Measurements from ENCODE around the gene INTS7. TPM values are rescaled to one million over a fixed set of nuclear protein-coding genes. Genes with fewer than 3 reads are reported as not detected.

Gene INTS7
- total RNA-seq, 1 donor from 2014 or later, result 8.9 TPM

- no peaks in the 10 kb centered on the region for H3K36me3 Mint-ChIP-seq (ENCODE audit: low read depth, unreplicated experiment)
- H3K9me3 Mint-ChIP-seq (ENCODE audit: unreplicated experiment), result no peaks in the 10 kb centered on the region
- no peak for TF ChIP-seq CTCF (IDR thresholded peaks at IDR 0.05; ENCODE audit: unreplicated experiment)
Measured at GRCh38 chr1:211928290-211928801, 107.0 kb downstream of the INTS7 start.

GRCh38 chr1:211925016-211925415 is 110.3 kb downstream of the INTS7 start:
- DNase-seq (ENCODE audit: low spot score), result no peak
- no peak for TF ChIP-seq CTCF (IDR thresholded peaks at IDR 0.05; ENCODE audit: unreplicated experiment)
- Mint-ChIP-seq H3K4me1 (ENCODE audit: unreplicated experiment) (peaks cover 3% of the 10 kb centered on the region), H3K27me3 (ENCODE audit: unreplicated experiment) (peaks cover 1% of the 10 kb centered on the region), H3K36me3 (ENCODE audit: low read depth, unreplicated experiment) (peaks cover 3% of the 10 kb centered on the region), H3K9me3 (ENCODE audit: unreplicated experiment) (no peaks in the 10 kb centered on the region), H3K4me3 (ENCODE audit: unreplicated experiment) (no peak overlapping the region), H3K27ac (ENCODE audit: unreplicated experiment) (no peak overlapping the region)

More at GRCh38 chr1:211928290-211928801, 107.0 kb downstream of the INTS7 start:
- Mint-ChIP-seq H3K4me3 (ENCODE audit: unreplicated experiment) (no peak overlapping the region), H3K27ac (ENCODE audit: unreplicated experiment) (no peak overlapping the region), H3K27me3 (ENCODE audit: unreplicated experiment) (peaks cover 1% of the 10 kb centered on the region), H3K4me1 (ENCODE audit: unreplicated experiment) (peaks cover 10% of the 10 kb centered on the region)
- no peak for DNase-seq (ENCODE audit: low spot score)

GRCh38 chr1:211924256-211924655 is 111.1 kb downstream of the INTS7 start:
- DNase-seq (ENCODE audit: low spot score), result no peak
- Mint-ChIP-seq H3K27ac (ENCODE audit: unreplicated experiment) (no peak overlapping the region), H3K27me3 (ENCODE audit: unreplicated experiment) (peaks cover 1% of the 10 kb centered on the region), H3K4me1 (ENCODE audit: unreplicated experiment) (peaks cover 4% of the 10 kb centered on the region), H3K36me3 (ENCODE audit: low read depth, unreplicated experiment) (peaks cover 4% of the 10 kb centered on the region), H3K9me3 (ENCODE audit: unreplicated experiment) (no peaks in the 10 kb centered on the region), H3K4me3 (ENCODE audit: unreplicated experiment) (no peak overlapping the region)
- TF ChIP-seq CTCF (IDR thresholded peaks at IDR 0.05; ENCODE audit: unreplicated experiment), result no peak

GRCh38 chr1:211923095-211923494 is 112.3 kb downstream of the INTS7 start:
- Mint-ChIP-seq H3K4me1 (ENCODE audit: unreplicated experiment) (peaks cover 4% of the 10 kb centered on the region), H3K4me3 (ENCODE audit: unreplicated experiment) (no peak overlapping the region), H3K27ac (ENCODE audit: unreplicated experiment) (no peak overlapping the region), H3K9me3 (ENCODE audit: unreplicated experiment) (no peaks in the 10 kb centered on the region), H3K36me3 (ENCODE audit: low read depth, unreplicated experiment) (peaks cover 4% of the 10 kb centered on the region), H3K27me3 (ENCODE audit: unreplicated experiment) (peaks cover 3% of the 10 kb centered on the region)
- DNase-seq (ENCODE audit: low spot score), result no peak
- no peak for TF ChIP-seq CTCF (IDR thresholded peaks at IDR 0.05; ENCODE audit: unreplicated experiment)

GRCh38 chr1:211921579-211922095 is 113.7 kb downstream of the INTS7 start:
- TF ChIP-seq CTCF (IDR thresholded peaks at IDR 0.05; ENCODE audit: unreplicated experiment), result no peak
- peaks cover 3% of the 10 kb centered on the region for H3K27me3 Mint-ChIP-seq (ENCODE audit: unreplicated experiment)
- peaks cover 4% of the 10 kb centered on the region for H3K4me1 Mint-ChIP-seq (ENCODE audit: unreplicated experiment)
- peaks cover 4% of the 10 kb centered on the region for H3K36me3 Mint-ChIP-seq (ENCODE audit: low read depth, unreplicated experiment)
- H3K27ac Mint-ChIP-seq (ENCODE audit: unreplicated experiment), result no peak overlapping the region
- H3K4me3 Mint-ChIP-seq (ENCODE audit: unreplicated experiment), result no peak overlapping the region
- H3K9me3 Mint-ChIP-seq (ENCODE audit: unreplicated experiment), result no peaks in the 10 kb centered on the region
- no peak for DNase-seq (ENCODE audit: low spot score)

Data from endothelial cell (in vitro differentiated cells).